HFFc6 (cell line): ENCODE data around the gene RHD. TPM values are rescaled to one million over a fixed set of nuclear protein-coding genes. Genes with fewer than 3 reads are reported as not detected.
A peak's percentile ranks its signal among the peaks of the same experiment; 100 is the strongest.

Experiments
- DNase-seq: peaks from one replicate; pipeline ENCODE4 v3.0.0-alpha.2; 2018
- H3K27ac Mint-ChIP-seq: 2 replicates; pipeline ENCODE4 v1.8.0; 2020; ENCODE audit warnings: mild to moderate bottlenecking, mixed read lengths
- H3K27me3 Mint-ChIP-seq: 2 replicates; pipeline ENCODE4 v1.8.0; 2021; ENCODE audit warnings: mild to moderate bottlenecking, moderate library complexity, mixed read lengths; ENCODE audit not compliant: insufficient read depth
- H3K36me3 Mint-ChIP-seq: 2 replicates; pipeline ENCODE4 v1.8.0; 2021; ENCODE audit warnings: low read depth, mixed read lengths
- H3K4me1 Mint-ChIP-seq: 2 replicates; pipeline ENCODE4 v1.8.0; 2020; ENCODE audit warnings: low read depth, mixed read lengths
- H3K4me3 Mint-ChIP-seq: 2 replicates; pipeline ENCODE4 v1.8.0; 2020; ENCODE audit warnings: mild to moderate bottlenecking, moderate library complexity, mixed read lengths
- H3K9me3 Mint-ChIP-seq: 2 replicates; pipeline ENCODE4 v1.8.0; 2020; ENCODE audit warnings: mild to moderate bottlenecking, mixed read lengths
- total RNA-seq, 6 experiments: library from RNA; stranded (reverse); fragmentation: NEBNext Ultra II Directional; extraction: Animal tissue kit (Norgen Biotek cat#: 25700); gene quantifications; 2 replicates in 1 of 6; 3 replicates in 5 of 6; pipeline ENCODE4 v1.2.3, GENCODE V29; 2021
- TF ChIP-seq, protein P1 (sequence below): fragments of 200-600 bp; sonication (generic); IDR thresholded peaks from 2 replicates; pipeline ENCODE4 v1.5.0; 2021; ENCODE audit warnings: antibody characterized with exemption, mild to moderate bottlenecking

The RHD gene
- total RNA-seq, 6 experiments from 2014 or later, result not detected

- Mint-ChIP-seq H3K27me3 (peaks cover 14% of the 10 kb centered on the region), H3K36me3 (peaks cover 50% of the 10 kb centered on the region), H3K4me1 (peaks cover 57% of the 10 kb centered on the region), H3K4me3 (peak overlapping the region; percentile 98), H3K9me3 (peaks cover 16% of the 10 kb centered on the region), H3K27ac (peak overlapping the region; percentile 99)
- DNase-seq, result no peak
- TF ChIP-seq, protein P1, sequence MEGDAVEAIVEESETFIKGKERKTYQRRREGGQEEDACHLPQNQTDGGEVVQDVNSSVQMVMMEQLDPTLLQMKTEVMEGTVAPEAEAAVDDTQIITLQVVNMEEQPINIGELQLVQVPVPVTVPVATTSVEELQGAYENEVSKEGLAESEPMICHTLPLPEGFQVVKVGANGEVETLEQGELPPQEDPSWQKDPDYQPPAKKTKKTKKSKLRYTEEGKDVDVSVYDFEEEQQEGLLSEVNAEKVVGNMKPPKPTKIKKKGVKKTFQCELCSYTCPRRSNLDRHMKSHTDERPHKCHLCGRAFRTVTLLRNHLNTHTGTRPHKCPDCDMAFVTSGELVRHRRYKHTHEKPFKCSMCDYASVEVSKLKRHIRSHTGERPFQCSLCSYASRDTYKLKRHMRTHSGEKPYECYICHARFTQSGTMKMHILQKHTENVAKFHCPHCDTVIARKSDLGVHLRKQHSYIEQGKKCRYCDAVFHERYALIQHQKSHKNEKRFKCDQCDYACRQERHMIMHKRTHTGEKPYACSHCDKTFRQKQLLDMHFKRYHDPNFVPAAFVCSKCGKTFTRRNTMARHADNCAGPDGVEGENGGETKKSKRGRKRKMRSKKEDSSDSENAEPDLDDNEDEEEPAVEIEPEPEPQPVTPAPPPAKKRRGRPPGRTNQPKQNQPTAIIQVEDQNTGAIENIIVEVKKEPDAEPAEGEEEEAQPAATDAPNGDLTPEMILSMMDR, result no peak; the same call in 1 of the 2 replicates
Observed at GRCh38 chr1:25246600-25247023, 25.7 kb upstream of the RHD start.

- peaks cover 50% of the 10 kb centered on the region for H3K36me3 Mint-ChIP-seq
- peaks cover 16% of the 10 kb centered on the region for H3K9me3 Mint-ChIP-seq
- peak; percentile 98 for DNase-seq
- peak within 1 kb of the TSS; percentile 98 for H3K4me3 Mint-ChIP-seq
- H3K4me1 Mint-ChIP-seq, result peaks cover 51% of the 10 kb centered on the region
- peak within 1 kb of the TSS; percentile 99 for H3K27ac Mint-ChIP-seq
- TF ChIP-seq, protein P1, result peak; percentile 68
- H3K27me3 Mint-ChIP-seq, result peaks cover 14% of the 10 kb centered on the region
Observed at GRCh38 chr1:25247024-25247828, 25.1 kb upstream of the RHD start, which contains the start of gene RSRP1. RSRP1 (minus strand) TSS chr1:25247454; CDS start chr1:25246963, 491 bp downstream.

DNA sequence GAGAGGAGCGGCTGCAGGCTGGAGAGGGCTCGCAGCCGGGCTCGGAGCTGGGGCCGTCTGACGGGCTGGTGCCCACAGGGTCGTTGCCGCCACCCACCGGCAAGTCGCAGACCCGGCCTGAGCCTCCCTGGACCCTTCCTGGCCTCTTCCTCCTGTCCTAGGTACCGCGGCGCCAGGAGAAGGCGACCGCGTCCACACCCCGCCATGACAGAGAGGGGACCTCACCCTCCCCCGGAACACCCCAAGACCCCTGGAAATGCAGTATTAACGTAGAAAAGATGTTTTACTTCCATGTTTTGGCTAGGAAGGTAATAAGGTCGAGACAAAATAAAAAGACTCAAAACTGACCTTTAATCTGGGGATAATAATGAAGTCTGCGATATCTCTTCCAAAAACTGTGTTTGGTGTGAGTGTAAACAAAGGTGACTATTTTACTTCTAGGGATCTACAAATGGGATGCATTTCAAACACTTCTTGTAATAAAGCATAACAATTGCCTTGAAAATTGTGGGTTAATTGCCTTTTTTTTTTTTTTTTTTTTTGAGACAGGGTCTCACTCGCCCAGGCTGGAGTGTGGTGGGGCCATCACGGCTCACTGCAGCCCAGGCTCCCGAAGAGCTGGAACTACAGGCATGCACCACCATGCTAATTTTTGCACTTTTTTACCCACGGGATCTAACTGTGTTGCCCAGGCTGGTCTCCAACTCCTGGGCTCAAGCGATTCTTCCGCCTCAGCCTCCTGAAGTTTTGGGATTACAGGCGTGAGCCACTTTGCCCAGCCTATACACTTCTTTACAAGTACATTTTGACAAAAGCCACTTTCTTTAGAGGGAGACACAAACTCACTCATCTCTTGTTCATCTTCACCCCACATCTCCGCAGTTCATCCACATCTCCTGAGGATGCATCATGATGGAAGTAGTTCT is 24.2 kb upstream of the RHD start:
- TF ChIP-seq, protein P1, result peak; percentile 36
- H3K4me1 Mint-ChIP-seq, result peaks cover 44% of the 10 kb centered on the region
- peak overlapping the region; percentile 98 for H3K4me3 Mint-ChIP-seq
- H3K9me3 Mint-ChIP-seq, result peaks cover 16% of the 10 kb centered on the region
- peaks cover 14% of the 10 kb centered on the region for H3K27me3 Mint-ChIP-seq
- peak overlapping the region; percentile 99 for H3K27ac Mint-ChIP-seq
- H3K36me3 Mint-ChIP-seq, result peaks cover 42% of the 10 kb centered on the region
- DNase-seq, result no peak

DNA sequence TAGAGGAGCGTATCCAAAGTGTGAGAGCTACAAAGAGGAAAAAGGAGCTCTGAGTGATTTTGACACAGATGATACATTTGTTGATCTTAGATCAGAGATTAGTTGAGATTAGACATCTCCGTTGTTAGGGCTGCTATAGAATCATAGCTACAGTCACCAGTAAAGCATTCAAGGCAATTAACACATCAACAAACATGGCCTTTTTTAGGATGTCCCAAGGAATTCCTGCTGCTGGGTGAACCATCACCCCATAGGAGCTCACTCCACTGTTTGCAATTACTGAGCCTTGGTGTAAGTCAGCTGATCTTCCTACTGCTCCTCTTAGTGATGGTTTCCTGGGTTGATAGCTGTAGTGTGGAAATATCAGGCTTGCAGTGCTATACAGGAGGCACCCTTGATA is 18.4 kb upstream of the RHD start:
- H3K27ac Mint-ChIP-seq, result peak overlapping the region; percentile 79
- DNase-seq, result peak; percentile 91

More for the DNA sequence above, 18.4 kb upstream of the RHD start:
- Mint-ChIP-seq H3K27me3 (no peaks in the 10 kb centered on the region), H3K4me1 (peaks cover 42% of the 10 kb centered on the region), H3K36me3 (no peaks in the 10 kb centered on the region; the same call in 1 of the 2 replicates), H3K9me3 (no peaks in the 10 kb centered on the region; the same call in 1 of the 2 replicates), H3K4me3 (peak overlapping the region; percentile 38)
- TF ChIP-seq, protein P1, result no peak
